ENCODE data around the gene C2CD4B. TPM values are rescaled to one million over a fixed set of nuclear protein-coding genes. Genes with fewer than 3 reads are reported as not detected.

Gene C2CD4B
- total and polyA plus RNA-seq, 10 of the 15 experiments (the other 5 are each of a cell fraction or from before 2014, with no cell fraction given), result not detected

- CTCF ChIA-PET, result no interaction called here
- in situ Hi-C loops (cut with MboI), result no loop called here
Observed at GRCh38 chr15:62187910-62188309, 22.8 kb upstream of the C2CD4B start.

More at GRCh38 chr15:62187910-62188309, 22.8 kb upstream of the C2CD4B start:
- Histone ChIP-seq H3K9ac (ENCODE audit: control insufficient read depth, insufficient read depth, low read length) (no peak overlapping the region), H3K4me3 (no peak overlapping the region), H4K20me1 (ENCODE audit: control insufficient read depth, insufficient read depth) (no peaks in the 10 kb centered on the region), H3K27ac (ENCODE audit: control insufficient read depth, insufficient read depth) (no peak overlapping the region), H2AFZ (ENCODE audit: control insufficient read depth, low read depth, low read length) (no peak overlapping the region), H3K27me3 (replicated peaks in 1 of 2; ENCODE audit: control insufficient read depth in 2 of 2, insufficient read depth in 2 of 2, low read length in 1 of 2) (no peaks in the 10 kb centered on the region; a peak in 1 of 4 replicates), H3K79me2 (ENCODE audit: control insufficient read depth, insufficient read depth, low read length) (no peaks in the 10 kb centered on the region), H3K36me3 (ENCODE audit: control insufficient read depth in 2 of 2, insufficient read depth in 2 of 2, low read length in 1 of 2) (no peaks in the 10 kb centered on the region), H3K4me1 (ENCODE audit: control insufficient read depth, insufficient read depth, low read length) (no peaks in the 10 kb centered on the region), H3K9me3 (replicated peaks; ENCODE audit: control insufficient read depth, insufficient read depth, low read length) (no peaks in the 10 kb centered on the region), H3K4me2 (ENCODE audit: control insufficient read depth, insufficient read depth) (no peak overlapping the region)
- intact Hi-C loops (cut with micrococcal nuclease; ENCODE audit: unreplicated experiment), result no loop called here
- SMC1A ChIA-PET (ENCODE audit: uncharacterized antibody, unreplicated experiment), result interaction anchor here (1.5 kb wide), 1 partner anchor 157 kb away, joined by 3 read pairs; no protein-coding TSS in a partner anchor
- ATAC-seq (no peak), FAIRE-seq (no peak), DNase-seq (ENCODE audit: low read depth, low spot score) (no peak)
- TF ChIP-seq ZNF217 (IDR thresholded peaks at IDR 0.05), result no peak
- TF ChIP-seq ZBTB33 (IDR thresholded peaks at IDR 0.05), result no peak
- TF ChIP-seq ATF3 (IDR thresholded peaks at IDR 0.05; ENCODE audit: borderline replicate concordance, extremely low read depth, low read depth, low read length), result no peak
- TF ChIP-seq GATAD2B (conservative IDR thresholded peaks at IDR 0.05; ENCODE audit: low read depth), result no peak
- TF ChIP-seq KLF5 (IDR thresholded peaks at IDR 0.05; ENCODE audit: partially characterized antibody), result no peak
- TF ChIP-seq RB1 (IDR thresholded peaks at IDR 0.05; ENCODE audit: borderline replicate concordance), result no peak
- no peak for TF ChIP-seq CUX1 (IDR thresholded peaks at IDR 0.05; ENCODE audit: insufficient replicate concordance, low read depth, low read length)
- WGBS (ENCODE audit: insufficient coverage, insufficient replicate concordance, low lambda C conversion rate, missing lambda C conversion rate), result 0% methylated on average over 1 of the region's 1 CpG
- BruUV-seq (replicated peaks), result no TSS peak
- RAD21 ChIA-PET (ENCODE audit: unreplicated experiment), result no interaction called here
- POLR2A ChIA-PET, result no interaction called here
